HEK293T (cell line): Measurements from ENCODE around the gene CACHD1.

Source experiments
- ARNT ChIP-seq: fragments of 450-650 bp; IDR thresholded peaks from 2 replicates; pipeline ENCODE4 v1.6.1; 2017; ENCODE audit warnings: mild to moderate bottlenecking
- FOXM1 ChIP-seq: fragments of 450-650 bp; IDR thresholded peaks from 2 replicates; pipeline ENCODE4 v1.6.1; 2017; ENCODE audit warnings: mild to moderate bottlenecking, borderline replicate concordance
- L3MBTL2 ChIP-seq: fragments of 450-650 bp; conservative IDR thresholded peaks from 2 replicates; pipeline ENCODE4 v1.6.1; 2016; ENCODE audit warnings: mild to moderate bottlenecking
- SP1 ChIP-seq: fragments of 450-650 bp; IDR thresholded peaks from 2 replicates; pipeline ENCODE4 v1.6.1; 2017
- TF ChIP-seq, protein P1 (sequence below): fragments of 450-650 bp; IDR thresholded peaks from 2 replicates; pipeline ENCODE4 v1.6.1; 2016

DNA sequence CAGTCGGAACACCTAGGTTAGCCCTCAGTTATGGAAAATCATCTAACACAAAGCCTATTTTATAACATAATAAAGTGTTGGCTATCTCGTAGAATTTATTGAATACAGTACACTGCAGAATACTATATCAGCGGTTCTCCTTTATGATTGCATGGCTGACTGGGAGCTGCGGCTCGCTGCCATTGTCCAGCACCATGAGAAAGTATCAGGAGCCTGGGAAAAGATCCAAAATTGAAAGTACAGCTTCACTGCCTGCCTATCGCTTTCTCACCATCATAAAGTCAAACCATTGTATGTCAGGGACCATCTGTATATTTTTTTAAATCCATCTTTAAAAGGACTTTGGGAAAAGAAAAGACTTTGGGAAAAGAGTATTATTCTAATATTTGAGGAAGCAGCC is 163.0 kb downstream of the CACHD1 start:
- no peak for TF ChIP-seq L3MBTL2
- TF ChIP-seq SP1 = no peak
- TF ChIP-seq FOXM1 = no peak
- TF ChIP-seq, protein P1, sequence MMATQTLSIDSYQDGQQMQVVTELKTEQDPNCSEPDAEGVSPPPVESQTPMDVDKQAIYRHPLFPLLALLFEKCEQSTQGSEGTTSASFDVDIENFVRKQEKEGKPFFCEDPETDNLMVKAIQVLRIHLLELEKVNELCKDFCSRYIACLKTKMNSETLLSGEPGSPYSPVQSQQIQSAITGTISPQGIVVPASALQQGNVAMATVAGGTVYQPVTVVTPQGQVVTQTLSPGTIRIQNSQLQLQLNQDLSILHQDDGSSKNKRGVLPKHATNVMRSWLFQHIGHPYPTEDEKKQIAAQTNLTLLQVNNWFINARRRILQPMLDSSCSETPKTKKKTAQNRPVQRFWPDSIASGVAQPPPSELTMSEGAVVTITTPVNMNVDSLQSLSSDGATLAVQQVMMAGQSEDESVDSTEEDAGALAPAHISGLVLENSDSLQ = no peak
- no peak for TF ChIP-seq ARNT
